Measurements from ENCODE around the gene MLST8.

Gene MLST8

GRCh38 chr16:2230376-2230775 lies 25.1 kb downstream of the MLST8 start:
- DNase-seq (ENCODE audit: low read depth in 2 of 2), result no peak
- no peak overlapping the region for H3K4me3 ChIP-seq (replicated peaks in 1 of 2; ENCODE audit: low read depth in 2 of 2, low read length in 2 of 2)
- no peak for TF ChIP-seq CTCF (IDR thresholded peaks at IDR 0.05; ENCODE audit: low read depth, low read length)

GRCh38 chr16:2231016-2231931 lies 26.0 kb downstream of the MLST8 start:
- no peak for DNase-seq (ENCODE audit: low read depth in 2 of 2)
- no peak overlapping the region for H3K4me3 ChIP-seq (replicated peaks in 1 of 2; ENCODE audit: low read depth in 2 of 2, low read length in 2 of 2)
- no peak for TF ChIP-seq CTCF (IDR thresholded peaks at IDR 0.05; ENCODE audit: low read depth, low read length)

- no peak for DNase-seq (ENCODE audit: low read depth in 2 of 2)
- TF ChIP-seq CTCF (IDR thresholded peaks at IDR 0.05; ENCODE audit: low read depth, low read length), result no peak
- H3K4me3 ChIP-seq (replicated peaks in 1 of 2; ENCODE audit: low read depth in 2 of 2, low read length in 2 of 2), result no peak overlapping the region
These were observed 27.1 kb downstream of the MLST8 start for GRCh38 chr16:2232094-2232990.

GRCh38 chr16:2233046-2233775 lies 28.0 kb downstream of the MLST8 start:
- TF ChIP-seq CTCF (IDR thresholded peaks at IDR 0.05; ENCODE audit: low read depth, low read length), result no peak
- no peak overlapping the region for H3K4me3 ChIP-seq (replicated peaks in 1 of 2; ENCODE audit: low read depth in 2 of 2, low read length in 2 of 2)
- DNase-seq (ENCODE audit: low read depth in 2 of 2), result no peak

GRCh38 chr16:2233872-2234812 lies 28.9 kb downstream of the MLST8 start:
- TF ChIP-seq CTCF (IDR thresholded peaks at IDR 0.05; ENCODE audit: low read depth, low read length), result no peak
- H3K4me3 ChIP-seq (replicated peaks in 1 of 2; ENCODE audit: low read depth in 2 of 2, low read length in 2 of 2), result no peak overlapping the region
- DNase-seq (ENCODE audit: low read depth in 2 of 2), result no peak
